HepG2 (cell line): Measurements from ENCODE around the gene C19orf73. TPM values are rescaled to one million over a fixed set of nuclear protein-coding genes. Genes with fewer than 3 reads are reported as not detected.
A peak's percentile ranks its signal among the peaks of the same experiment; 100 is the strongest.

Experiments
- STAG1 ChIP-seq: sonication (generic); formaldehyde crosslinking; IDR thresholded peaks from 2 replicates; pipeline ENCODE4 v1.4.0; 2020; ENCODE audit warnings: missing genetic modification reagents
- ZFX ChIP-seq: sonication (generic); formaldehyde crosslinking; IDR thresholded peaks from 2 replicates; pipeline ENCODE4 v1.4.0; 2020; ENCODE audit warnings: mild to moderate bottlenecking, low read depth, missing genetic modification reagents, moderate library complexity
- ZNF160 ChIP-seq: sonication (generic); formaldehyde crosslinking; IDR thresholded peaks from 2 replicates; pipeline ENCODE4 v1.8.0; 2022; ENCODE audit warnings: mild to moderate bottlenecking, inconsistent platforms, missing genetic modification reagents
- ZNF326 ChIP-seq: sonication (generic); formaldehyde crosslinking; IDR thresholded peaks from 2 replicates; pipeline ENCODE4 v1.4.0; 2020; ENCODE audit warnings: missing genetic modification reagents, borderline replicate concordance
- ZNF674 ChIP-seq: sonication (generic); formaldehyde crosslinking; IDR thresholded peaks from 2 replicates; pipeline ENCODE4 v1.5.0; 2020; ENCODE audit warnings: low read depth, mild to moderate bottlenecking, missing genetic modification reagents
- ZNF768 ChIP-seq: sonication (generic); formaldehyde crosslinking; IDR thresholded peaks from 2 replicates; pipeline ENCODE4 v1.4.0; 2020; ENCODE audit warnings: missing genetic modification reagents
- polyA plus RNA-seq, 8 experiments: library from polyadenylated mRNA; depleted of rRNA in 3 of 8; stranded (reverse) in 7 of 8; unstranded in 1 of 8; fragments of >200 nt; fragmentation: Illumina TruSeq in 4 of 8; extraction: Trizol in 4 of 8; gene quantifications; 2 replicates each; pipeline versions ENCODE4 v1.2.1 to v1.2.3, GENCODE V29; 2011 to 2016; ENCODE audit warnings: low read depth in 4 of 8, missing spikeins in 1 of 8, mixed read lengths in 1 of 8; ENCODE audit not compliant: insufficient read depth in 1 of 8
- total RNA-seq, 5 experiments: library from RNA; depleted of rRNA; stranded (reverse); fragments of >200 nt; fragmentation: Illumina TruSeq; extraction: Trizol; gene quantifications; 2 replicates each; pipeline ENCODE4 v1.2.3, GENCODE V29; 2016; ENCODE audit warnings: low read depth in 1 of 5
- TF ChIP-seq, protein P1 (sequence below), 2 experiments: sonication (generic) in 1 of 2; formaldehyde crosslinking in 1 of 2; IDR thresholded peaks; 2 replicates each; pipeline versions ENCODE4 v1.6.1 to v1.9.0; 2014 to 2022; ENCODE audit warnings: antibody characterized with exemption in 1 of 2, borderline replicate concordance in 1 of 2, inconsistent platforms in 1 of 2, low read depth in 1 of 2, missing genetic modification reagents in 1 of 2
- TF ChIP-seq, protein P2 (sequence below): sonication (generic); formaldehyde crosslinking; IDR thresholded peaks from 2 replicates; pipeline ENCODE4 v1.4.0; 2020; ENCODE audit warnings: low read depth, missing genetic modification reagents

The C19orf73 gene
- total and polyA plus RNA-seq, 2 of the 13 experiments (the other 11 are each of a cell fraction or from before 2014, with no cell fraction given) = 1.4 to 1.5 TPM

DNA sequence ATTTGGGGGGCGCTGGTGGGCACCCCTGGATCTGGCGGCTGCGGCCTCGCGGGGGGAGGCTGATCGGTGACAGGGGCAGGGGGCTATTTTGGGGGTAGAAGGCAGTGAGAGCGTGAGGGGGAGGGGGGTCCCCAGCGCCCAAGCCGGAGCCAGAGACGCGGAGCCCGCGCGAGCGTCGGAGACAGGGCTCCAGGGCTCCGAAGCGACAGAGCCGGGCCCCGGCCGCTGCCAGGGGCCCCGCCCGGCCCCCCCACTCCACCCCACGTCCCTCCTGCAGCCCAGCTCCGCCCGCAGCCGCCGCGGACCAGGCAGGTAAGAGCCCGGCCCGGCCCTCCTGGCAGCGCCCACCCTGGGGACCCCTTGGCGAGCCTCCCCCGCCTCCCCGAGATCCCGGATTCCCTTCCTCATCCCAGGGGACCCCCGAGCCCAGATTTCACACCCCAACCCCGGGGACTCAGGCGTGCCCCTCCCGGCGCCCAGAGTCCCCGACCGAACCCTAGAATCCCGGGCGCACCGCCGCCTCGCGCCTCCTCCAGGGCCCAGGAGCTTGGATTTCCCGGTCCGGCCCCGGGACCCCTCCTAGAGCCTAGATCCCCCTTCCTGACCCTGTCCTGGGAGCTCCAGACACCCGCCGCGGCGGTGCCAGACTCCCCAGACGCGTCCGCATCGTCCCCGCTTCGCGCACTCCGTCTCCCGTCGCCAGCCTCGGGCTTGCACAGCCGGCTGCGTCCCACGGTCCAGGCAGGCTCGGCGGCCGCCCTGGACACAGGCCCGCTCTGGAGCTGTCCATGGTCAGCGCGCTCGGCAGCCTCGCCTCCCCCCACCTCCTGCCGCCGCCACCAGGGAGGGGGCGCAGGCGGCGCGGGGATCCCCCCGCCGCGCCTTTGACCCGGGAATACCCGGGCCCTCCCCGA is 725 bp upstream of the C19orf73 start, which contains the start of gene PPFIA3 (continued):
- TF ChIP-seq, protein P1, sequence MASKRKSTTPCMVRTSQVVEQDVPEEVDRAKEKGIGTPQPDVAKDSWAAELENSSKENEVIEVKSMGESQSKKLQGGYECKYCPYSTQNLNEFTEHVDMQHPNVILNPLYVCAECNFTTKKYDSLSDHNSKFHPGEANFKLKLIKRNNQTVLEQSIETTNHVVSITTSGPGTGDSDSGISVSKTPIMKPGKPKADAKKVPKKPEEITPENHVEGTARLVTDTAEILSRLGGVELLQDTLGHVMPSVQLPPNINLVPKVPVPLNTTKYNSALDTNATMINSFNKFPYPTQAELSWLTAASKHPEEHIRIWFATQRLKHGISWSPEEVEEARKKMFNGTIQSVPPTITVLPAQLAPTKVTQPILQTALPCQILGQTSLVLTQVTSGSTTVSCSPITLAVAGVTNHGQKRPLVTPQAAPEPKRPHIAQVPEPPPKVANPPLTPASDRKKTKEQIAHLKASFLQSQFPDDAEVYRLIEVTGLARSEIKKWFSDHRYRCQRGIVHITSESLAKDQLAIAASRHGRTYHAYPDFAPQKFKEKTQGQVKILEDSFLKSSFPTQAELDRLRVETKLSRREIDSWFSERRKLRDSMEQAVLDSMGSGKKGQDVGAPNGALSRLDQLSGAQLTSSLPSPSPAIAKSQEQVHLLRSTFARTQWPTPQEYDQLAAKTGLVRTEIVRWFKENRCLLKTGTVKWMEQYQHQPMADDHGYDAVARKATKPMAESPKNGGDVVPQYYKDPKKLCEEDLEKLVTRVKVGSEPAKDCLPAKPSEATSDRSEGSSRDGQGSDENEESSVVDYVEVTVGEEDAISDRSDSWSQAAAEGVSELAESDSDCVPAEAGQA (IDR thresholded peaks at IDR 0.05; ENCODE audit: low read depth) = no peak
- TF ChIP-seq, protein P1 (CRISPR knock-in tag; IDR thresholded peaks at IDR 0.05; ENCODE audit: borderline replicate concordance) = no peak; the same call in 1 of the 2 replicates
- no peak for TF ChIP-seq ZNF326 (CRISPR knock-in tag)
- TF ChIP-seq STAG1 = 0 out of 2 replicates have a peak, but pooled peaks have one; percentile 17
- TF ChIP-seq, protein P2, sequence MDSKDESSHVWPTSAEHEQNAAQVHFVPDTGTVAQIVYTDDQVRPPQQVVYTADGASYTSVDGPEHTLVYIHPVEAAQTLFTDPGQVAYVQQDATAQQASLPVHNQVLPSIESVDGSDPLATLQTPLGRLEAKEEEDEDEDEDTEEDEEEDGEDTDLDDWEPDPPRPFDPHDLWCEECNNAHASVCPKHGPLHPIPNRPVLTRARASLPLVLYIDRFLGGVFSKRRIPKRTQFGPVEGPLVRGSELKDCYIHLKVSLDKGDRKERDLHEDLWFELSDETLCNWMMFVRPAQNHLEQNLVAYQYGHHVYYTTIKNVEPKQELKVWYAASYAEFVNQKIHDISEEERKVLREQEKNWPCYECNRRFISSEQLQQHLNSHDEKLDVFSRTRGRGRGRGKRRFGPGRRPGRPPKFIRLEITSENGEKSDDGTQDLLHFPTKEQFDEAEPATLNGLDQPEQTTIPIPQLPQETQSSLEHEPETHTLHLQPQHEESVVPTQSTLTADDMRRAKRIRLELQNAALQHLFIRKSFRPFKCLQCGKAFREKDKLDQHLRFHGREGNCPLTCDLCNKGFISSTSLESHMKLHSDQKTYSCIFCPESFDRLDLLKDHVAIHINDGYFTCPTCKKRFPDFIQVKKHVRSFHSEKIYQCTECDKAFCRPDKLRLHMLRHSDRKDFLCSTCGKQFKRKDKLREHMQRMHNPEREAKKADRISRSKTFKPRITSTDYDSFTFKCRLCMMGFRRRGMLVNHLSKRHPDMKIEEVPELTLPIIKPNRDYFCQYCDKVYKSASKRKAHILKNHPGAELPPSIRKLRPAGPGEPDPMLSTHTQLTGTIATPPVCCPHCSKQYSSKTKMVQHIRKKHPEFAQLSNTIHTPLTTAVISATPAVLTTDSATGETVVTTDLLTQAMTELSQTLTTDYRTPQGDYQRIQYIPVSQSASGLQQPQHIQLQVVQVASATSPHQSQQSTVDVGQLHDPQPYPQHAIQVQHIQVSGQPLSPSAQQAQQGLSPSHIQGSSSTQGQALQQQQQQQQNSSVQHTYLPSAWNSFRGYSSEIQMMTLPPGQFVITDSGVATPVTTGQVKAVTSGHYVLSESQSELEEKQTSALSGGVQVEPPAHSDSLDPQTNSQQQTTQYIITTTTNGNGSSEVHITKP (CRISPR knock-in tag) = peak; percentile 77
- TF ChIP-seq ZNF674 = no peak
- TF ChIP-seq ZNF768 (CRISPR knock-in tag) = peak; percentile 75; the same call in 1 of the 2 replicates
- peak; percentile 85 for TF ChIP-seq ZFX (CRISPR knock-in tag)
- peak; percentile 69; the same call in 1 of the 2 replicates for TF ChIP-seq ZNF160 (CRISPR knock-in tag)
